Upper lobe of right lung (tissue), 1 donor: Measurements from ENCODE around the gene CCDC66. TPM values are rescaled to one million over a fixed set of nuclear protein-coding genes. Genes with fewer than 3 reads are reported as not detected.

Experiments used
- ATAC-seq: fragments of 200-7000 bp; cut with Tn5 transposase; one replicate; pipeline ENCODE4 v1.9.1; 2020; ENCODE audit warnings: mild to moderate bottlenecking, moderate library complexity
- DNase-seq: peaks from one replicate; pipeline ENCODE4 v3.0.0-alpha.2; 2020
- H3K27ac ChIP-seq: fragments of 200-600 bp; one replicate; pipeline ENCODE4 v1.8.0; 2022
- H3K27me3 ChIP-seq: fragments of 200-600 bp; one replicate; pipeline ENCODE4 v1.8.0; 2022; ENCODE audit warnings: mild to moderate bottlenecking
- H3K36me3 ChIP-seq: fragments of 200-600 bp; one replicate; pipeline ENCODE4 v1.8.0; 2022
- H3K4me1 ChIP-seq: fragments of 200-600 bp; one replicate; pipeline ENCODE4 v1.8.0; 2022
- H3K4me3 ChIP-seq: fragments of 200-600 bp; one replicate; pipeline ENCODE4 v1.8.0; 2022; ENCODE audit warnings: mild to moderate bottlenecking
- H3K9me3 ChIP-seq: fragments of 200-600 bp; one replicate; pipeline ENCODE4 v1.8.0; 2022
- CTCF ChIP-seq: fragments of 200-600 bp; IDR thresholded peaks from one replicate; pipeline ENCODE4 v1.8.0; 2022; ENCODE audit warnings: antibody characterized with exemption
- intact Hi-C: fragments of 100-400 bp; cut with DNase I; formaldehyde crosslinking; loops from one replicate; pipeline ENCODE4 v1.11.0; 2022
- total RNA-seq: library from RNA; stranded (reverse); fragmentation: NEBNext Ultra II Directional; extraction: Animal tissue kit (Norgen Biotek cat#: 25700); gene quantifications from one replicate; pipeline ENCODE4 v1.2.1, GENCODE V29; 2021
- donor health status: DM: no; HTN: yes; CAD: no; lungs with severe emphysema.

Gene CCDC66
- total RNA-seq, 1 donor from 2014 or later = 25.0 TPM

- no peak for ATAC-seq
- H3K27ac ChIP-seq = no peak overlapping the region
- intact Hi-C loops = no loop called here
- DNase-seq = no peak
- no peaks in the 10 kb centered on the region for H3K4me1 ChIP-seq
- H3K9me3 ChIP-seq = no peaks in the 10 kb centered on the region
- no peaks in the 10 kb centered on the region for H3K27me3 ChIP-seq
- TF ChIP-seq CTCF = no peak
- H3K36me3 ChIP-seq = peaks cover 100% of the 10 kb centered on the region
- H3K4me3 ChIP-seq = no peak overlapping the region
These were observed 111.1 kb downstream of the CCDC66 start for GRCh38 chr3:56667973-56668579.

Other genes with a start within 250 kb of the CCDC66 start
- 1.4 TPM for gene ERC2, start 88.7 kb upstream of the CCDC66 start, total RNA-seq
- 61.7 TPM for gene TASOR, start 126.1 kb downstream of the CCDC66 start, total RNA-seq
- 37.5 TPM for gene ARHGEF3, start 244.8 kb downstream of the CCDC66 start, total RNA-seq